H1 (cell line): ENCODE measurements around the gene MLPH. TPM values are rescaled to one million over a fixed set of nuclear protein-coding genes. Genes with fewer than 3 reads are reported as not detected.

ENCODE experiments used
- MAFK ChIP-seq: IDR thresholded peaks from 2 replicates; pipeline ENCODE4 v1.6.1; 2012; ENCODE audit warnings: low read depth, mild to moderate bottlenecking, improper control_type of control experiment, low read length
- RAD21 ChIP-seq, 2 experiments: IDR thresholded peaks in 1 of 2; conservative IDR thresholded peaks in 1 of 2; 2 replicates each; pipeline ENCODE4 v1.6.1; 2011; ENCODE audit warnings: low read depth in 2 of 2, low read length in 2 of 2, improper control_type of control experiment in 1 of 2, inconsistent platforms in 1 of 2, mild to moderate bottlenecking in 1 of 2, moderate library complexity in 1 of 2
- SP4 ChIP-seq: IDR thresholded peaks from 2 replicates; pipeline ENCODE4 v1.6.1; 2012; ENCODE audit warnings: low read length, inconsistent platforms
- TCF12 ChIP-seq: IDR thresholded peaks from 2 replicates; pipeline ENCODE4 v1.6.1; 2011; ENCODE audit warnings: low read depth, mild to moderate bottlenecking, low read length
- polyA plus RNA-seq, 7 experiments: library from polyadenylated mRNA; depleted of rRNA in 3 of 7; stranded (reverse) in 5 of 7; unstranded in 2 of 7; fragments of >200 nt in 5 of 7; fragments of 200-250 nt in 2 of 7; gene quantifications; 1 replicate in 5 of 7; 2 replicates in 1 of 7; 4 replicates in 1 of 7; pipeline versions ENCODE4 v1.2.1 to v1.2.3, GENCODE V29; 2011 to 2013; ENCODE audit warnings: missing spikeins in 2 of 7, mixed read lengths in 2 of 7
- total RNA-seq: library from RNA; stranded (reverse); fragmentation: NEBNext Ultra II Directional; extraction: Animal tissue kit (Norgen Biotek cat#: 25700); gene quantifications from 2 replicates; pipeline ENCODE4 v1.2.1, GENCODE V29; 2021
- TF ChIP-seq, protein P1 (sequence below), 3 experiments: IDR thresholded peaks; 1 replicate in 2 of 3; 2 replicates in 1 of 3; pipeline versions ENCODE4 v1.5.1 to v1.6.1; 2011; ENCODE audit warnings: low read length in 3 of 3, mild to moderate bottlenecking in 3 of 3, inconsistent platforms in 2 of 3, low read depth in 1 of 3, moderate library complexity in 1 of 3; ENCODE audit not compliant: insufficient read depth in 1 of 3; ENCODE audit errors: control extremely low read depth in 1 of 3

MLPH gene
- total and polyA plus RNA-seq, 2 of the 8 experiments (the other 6 are each of a cell fraction or from before 2014, with no cell fraction given) = 12.7 to 17.0 TPM

GRCh38 chr2:237572021-237572741 is 85.1 kb downstream of the MLPH start (continued):
- no peak for TF ChIP-seq MAFK
- no peak for TF ChIP-seq SP4
- TF ChIP-seq, protein P1, sequence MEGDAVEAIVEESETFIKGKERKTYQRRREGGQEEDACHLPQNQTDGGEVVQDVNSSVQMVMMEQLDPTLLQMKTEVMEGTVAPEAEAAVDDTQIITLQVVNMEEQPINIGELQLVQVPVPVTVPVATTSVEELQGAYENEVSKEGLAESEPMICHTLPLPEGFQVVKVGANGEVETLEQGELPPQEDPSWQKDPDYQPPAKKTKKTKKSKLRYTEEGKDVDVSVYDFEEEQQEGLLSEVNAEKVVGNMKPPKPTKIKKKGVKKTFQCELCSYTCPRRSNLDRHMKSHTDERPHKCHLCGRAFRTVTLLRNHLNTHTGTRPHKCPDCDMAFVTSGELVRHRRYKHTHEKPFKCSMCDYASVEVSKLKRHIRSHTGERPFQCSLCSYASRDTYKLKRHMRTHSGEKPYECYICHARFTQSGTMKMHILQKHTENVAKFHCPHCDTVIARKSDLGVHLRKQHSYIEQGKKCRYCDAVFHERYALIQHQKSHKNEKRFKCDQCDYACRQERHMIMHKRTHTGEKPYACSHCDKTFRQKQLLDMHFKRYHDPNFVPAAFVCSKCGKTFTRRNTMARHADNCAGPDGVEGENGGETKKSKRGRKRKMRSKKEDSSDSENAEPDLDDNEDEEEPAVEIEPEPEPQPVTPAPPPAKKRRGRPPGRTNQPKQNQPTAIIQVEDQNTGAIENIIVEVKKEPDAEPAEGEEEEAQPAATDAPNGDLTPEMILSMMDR (IDR thresholded peaks at IDR 0.05; ENCODE audit: control extremely low read depth in 1 of 3, insufficient read depth in 1 of 3, low read depth in 1 of 3, low read length in 3 of 3) = peak; percentile 98 to 99 (median 98)
- TF ChIP-seq TCF12 = 0 out of 2 replicates have a peak, but pooled peaks have one; percentile 36
- TF ChIP-seq RAD21 (IDR thresholded peaks at IDR 0.05 in 1 of 2, conservative IDR thresholded peaks at IDR 0.05 in 1 of 2; ENCODE audit: low read depth in 2 of 2, low read length in 2 of 2) = peak; percentile 99 to 100
